KMS-11 (cell line): ENCODE measurements around the gene PPT1.

Experiments
- H2AFZ ChIP-seq: fragments of 200-600 bp; sonication (generic); 2 replicates; pipeline ENCODE4 v1.6.1; 2016; ENCODE audit warnings: antibody characterized with exemption, mixed run types, low read depth
- H3K27ac ChIP-seq: fragments of 200-600 bp; sonication (generic); 2 replicates; pipeline ENCODE4 v1.6.1; 2016; ENCODE audit warnings: mild to moderate bottlenecking, mixed run types
- H3K27me3 ChIP-seq: fragments of 200-600 bp; sonication (generic); 2 replicates; pipeline ENCODE4 v1.6.1; 2017; ENCODE audit warnings: mild to moderate bottlenecking, low read depth, mixed run types, moderate library complexity; ENCODE audit not compliant: insufficient read depth
- H3K36me3 ChIP-seq: fragments of 200-600 bp; sonication (generic); 2 replicates; pipeline ENCODE4 v1.6.1; 2017; ENCODE audit warnings: mild to moderate bottlenecking, mixed run types; ENCODE audit not compliant: insufficient read depth
- H3K4me1 ChIP-seq: fragments of 200-600 bp; sonication (generic); 2 replicates; pipeline ENCODE4 v1.6.1; 2016; ENCODE audit warnings: mild to moderate bottlenecking, low read depth, mixed run types; ENCODE audit not compliant: poor library complexity, severe bottlenecking
- H3K4me2 ChIP-seq: fragments of 200-600 bp; sonication (generic); 2 replicates; pipeline ENCODE4 v1.7.0; 2016; ENCODE audit warnings: mild to moderate bottlenecking, mixed run types
- H3K4me3 ChIP-seq: fragments of 200-600 bp; sonication (generic); IDR thresholded peaks from 2 replicates; pipeline ENCODE4 v1.6.1; 2017; ENCODE audit warnings: low read depth, low read length, mixed read lengths; ENCODE audit not compliant: insufficient read depth
- H3K79me2 ChIP-seq: fragments of 200-600 bp; sonication (generic); 2 replicates; pipeline ENCODE4 v1.6.1; 2016; ENCODE audit warnings: low read depth, mixed run types; ENCODE audit not compliant: insufficient read depth
- H3K9ac ChIP-seq: fragments of 200-600 bp; sonication (generic); 2 replicates; pipeline ENCODE4 v1.6.1; 2016; ENCODE audit warnings: mild to moderate bottlenecking, mixed run types
- H4K20me1 ChIP-seq: fragments of 200-600 bp; sonication (generic); 2 replicates; pipeline ENCODE4 v1.6.1; 2016; ENCODE audit warnings: mild to moderate bottlenecking, mixed run types; ENCODE audit not compliant: insufficient read depth
- CTCF ChIP-seq: fragments of 200-600 bp; sonication (generic); conservative IDR thresholded peaks from 2 replicates; pipeline ENCODE4 v1.6.1; 2017; ENCODE audit warnings: low read depth, mild to moderate bottlenecking, antibody characterized with exemption, low read length, moderate library complexity, mixed read lengths

The PPT1 gene

GRCh38 chr1:40041466-40041838, 55.6 kb downstream of the PPT1 start:
- peak overlapping the region; percentile 91 for H3K4me2 ChIP-seq
- peak overlapping the region; percentile 61; the same call in 1 of the 2 replicates for H3K9ac ChIP-seq
- H3K4me1 ChIP-seq: peaks cover 41% of the 10 kb centered on the region
- no peaks in the 10 kb centered on the region; the same call in 1 of the 2 replicates for H3K36me3 ChIP-seq
- no peak overlapping the region; the same call in 1 of the 2 replicates for H3K27ac ChIP-seq
- H3K79me2 ChIP-seq: peaks cover 58% of the 10 kb centered on the region
- H3K4me3 ChIP-seq: peak overlapping the region; percentile 55
- TF ChIP-seq CTCF: no peak
- H2AFZ ChIP-seq: peak overlapping the region; percentile 71; the same call in 1 of the 2 replicates
- no peaks in the 10 kb centered on the region for H4K20me1 ChIP-seq
- no peaks in the 10 kb centered on the region for H3K27me3 ChIP-seq

- peak within 1 kb of the TSS; percentile 83 for H3K4me3 ChIP-seq
- H3K4me1 ChIP-seq: peaks cover 41% of the 10 kb centered on the region
- no peaks in the 10 kb centered on the region for H3K27me3 ChIP-seq
- peak within 1 kb of the TSS; percentile 85 for H3K9ac ChIP-seq
- TF ChIP-seq CTCF: no peak
- H3K27ac ChIP-seq: peak within 1 kb of the TSS; percentile 87
- H3K36me3 ChIP-seq: no peaks in the 10 kb centered on the region; the same call in 1 of the 2 replicates
- H2AFZ ChIP-seq: peak within 1 kb of the TSS; percentile 71
- no peaks in the 10 kb centered on the region for H4K20me1 ChIP-seq
- H3K4me2 ChIP-seq: peak within 1 kb of the TSS; percentile 91
- H3K79me2 ChIP-seq: peaks cover 51% of the 10 kb centered on the region
Measured at GRCh38 chr1:40040511-40041465, 56.3 kb downstream of the PPT1 start, which contains the start of gene CAP1. Gene CAP1, plus strand, starts transcription at chr1:40040729. Its CDS starts 18,618 bp downstream, at chr1:40059347.

GRCh38 chr1:40039757-40040510, 57.1 kb downstream of the PPT1 start:
- H3K9ac ChIP-seq: peak overlapping the region; percentile 85
- peak overlapping the region; percentile 87 for H3K27ac ChIP-seq
- peak overlapping the region; percentile 63 for H3K4me2 ChIP-seq
- peak overlapping the region; percentile 56 for H2AFZ ChIP-seq
- H3K27me3 ChIP-seq: no peaks in the 10 kb centered on the region
- H3K4me1 ChIP-seq: peaks cover 41% of the 10 kb centered on the region
- H3K79me2 ChIP-seq: peaks cover 43% of the 10 kb centered on the region
- TF ChIP-seq CTCF: no peak
- H3K4me3 ChIP-seq: peak overlapping the region; percentile 78
- H3K36me3 ChIP-seq: no peaks in the 10 kb centered on the region
- H4K20me1 ChIP-seq: no peaks in the 10 kb centered on the region

- Histone ChIP-seq H3K9ac (peak overlapping the region; percentile 85), H3K4me1 (peaks cover 39% of the 10 kb centered on the region), H3K79me2 (peaks cover 38% of the 10 kb centered on the region), H3K4me2 (peak overlapping the region; percentile 63), H2AFZ (peak overlapping the region; percentile 56), H3K36me3 (no peaks in the 10 kb centered on the region), H4K20me1 (no peaks in the 10 kb centered on the region), H3K27me3 (no peaks in the 10 kb centered on the region), H3K27ac (peak overlapping the region; percentile 87), H3K4me3 (peak overlapping the region; percentile 77)
- TF ChIP-seq CTCF: peak; percentile 41; the same call in 1 of the 2 replicates
Measured at GRCh38 chr1:40039245-40039756, 57.8 kb downstream of the PPT1 start.
